ENCODE data around the gene TIRAP.

The TIRAP gene

DNA sequence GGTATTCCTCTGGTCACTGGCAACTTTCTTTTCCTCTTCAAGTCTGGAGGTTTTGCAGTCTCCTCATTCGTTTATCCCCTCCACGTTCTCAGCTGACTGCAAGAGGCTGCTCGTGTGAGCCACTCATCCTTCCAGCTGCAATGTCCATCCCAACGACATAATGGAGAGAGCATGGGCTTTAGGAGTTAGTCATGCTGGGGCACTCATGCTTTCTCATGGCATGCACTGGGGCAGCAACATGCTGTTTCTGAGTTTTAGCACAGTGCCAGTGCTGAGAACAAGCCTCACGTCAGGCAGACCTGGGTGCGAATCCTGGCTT lies 28.1 kb downstream of the TIRAP start:
- Histone ChIP-seq H3K9me3 (ENCODE audit: control insufficient read depth, low read length) (no peaks in the 10 kb centered on the region), H3K4me3 (ENCODE audit: low read depth, low read length) (no peak overlapping the region), H3K36me3 (ENCODE audit: control insufficient read depth, insufficient read depth, low read length) (no peaks in the 10 kb centered on the region), H3K4me2 (ENCODE audit: low read length) (no peak overlapping the region), H3K4me1 (no peaks in the 10 kb centered on the region), H3K27me3 (ENCODE audit: control insufficient read depth, insufficient read depth, low read length) (no peaks in the 10 kb centered on the region), H3K9ac (no peak overlapping the region), H3K27ac (no peak overlapping the region), H3K79me2 (no peaks in the 10 kb centered on the region), H2AFZ (no peak overlapping the region)
- no peak for TF ChIP-seq CTCF (IDR thresholded peaks at IDR 0.05)

GRCh38 chr11:126311401-126312291 lies 28.8 kb downstream of the TIRAP start:
- H3K36me3 ChIP-seq (ENCODE audit: control insufficient read depth, insufficient read depth, low read length): no peaks in the 10 kb centered on the region
- H3K9me3 ChIP-seq (ENCODE audit: control insufficient read depth, low read length): no peaks in the 10 kb centered on the region
- TF ChIP-seq CTCF (IDR thresholded peaks at IDR 0.05): no peak
- H3K27ac ChIP-seq: no peak overlapping the region
- H3K79me2 ChIP-seq: no peaks in the 10 kb centered on the region
- no peak overlapping the region for H2AFZ ChIP-seq
- no peak overlapping the region for H3K9ac ChIP-seq
- H3K4me1 ChIP-seq: no peaks in the 10 kb centered on the region
- no peaks in the 10 kb centered on the region for H3K27me3 ChIP-seq (ENCODE audit: control insufficient read depth, insufficient read depth, low read length)
- H3K4me3 ChIP-seq (ENCODE audit: low read depth, low read length): no peak overlapping the region
- H3K4me2 ChIP-seq (ENCODE audit: low read length): no peak overlapping the region

DNA sequence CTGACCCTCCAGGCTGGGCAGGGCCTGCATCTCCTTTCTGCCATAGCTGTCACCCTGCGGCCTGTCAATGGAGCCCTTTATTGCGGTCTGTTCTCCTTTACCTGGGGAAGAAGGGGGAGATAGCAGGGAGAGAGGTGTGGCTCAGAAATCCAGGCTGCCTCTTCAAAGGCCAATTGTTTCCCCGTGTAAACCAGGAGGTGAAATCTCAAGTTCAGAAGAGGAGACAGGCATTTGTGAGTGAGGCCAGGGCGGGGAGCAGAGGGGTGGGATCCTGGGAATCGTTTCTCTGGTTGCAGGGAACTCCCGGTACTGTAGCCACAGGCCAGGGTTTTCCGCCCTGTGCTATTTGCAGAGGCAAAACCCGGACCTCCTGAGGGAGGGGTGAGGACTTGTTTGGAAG lies 30.1 kb downstream of the TIRAP start:
- H3K36me3 ChIP-seq (ENCODE audit: control insufficient read depth, insufficient read depth, low read length): no peaks in the 10 kb centered on the region
- no peak overlapping the region for H3K9ac ChIP-seq
- H3K79me2 ChIP-seq: no peaks in the 10 kb centered on the region
- no peaks in the 10 kb centered on the region for H3K27me3 ChIP-seq (ENCODE audit: control insufficient read depth, insufficient read depth, low read length)
- H3K4me2 ChIP-seq (ENCODE audit: low read length): no peak overlapping the region
- H3K9me3 ChIP-seq (ENCODE audit: control insufficient read depth, low read length): no peaks in the 10 kb centered on the region
- no peak overlapping the region for H2AFZ ChIP-seq
- TF ChIP-seq CTCF (IDR thresholded peaks at IDR 0.05): no peak
- no peaks in the 10 kb centered on the region for H3K4me1 ChIP-seq
- H3K4me3 ChIP-seq (ENCODE audit: low read depth, low read length): no peak overlapping the region
- no peak overlapping the region for H3K27ac ChIP-seq

- H3K9me3 ChIP-seq (ENCODE audit: control insufficient read depth, low read length): no peaks in the 10 kb centered on the region
- H3K27ac ChIP-seq: no peak overlapping the region
- no peak overlapping the region for H3K4me2 ChIP-seq (ENCODE audit: low read length)
- H3K27me3 ChIP-seq (ENCODE audit: control insufficient read depth, insufficient read depth, low read length): no peaks in the 10 kb centered on the region
- no peaks in the 10 kb centered on the region for H3K79me2 ChIP-seq
- H3K36me3 ChIP-seq (ENCODE audit: control insufficient read depth, insufficient read depth, low read length): no peaks in the 10 kb centered on the region
- no peak overlapping the region for H3K9ac ChIP-seq
- no peak overlapping the region for H3K4me3 ChIP-seq (ENCODE audit: low read depth, low read length)
- no peaks in the 10 kb centered on the region for H3K4me1 ChIP-seq
- TF ChIP-seq CTCF (IDR thresholded peaks at IDR 0.05): no peak
- H2AFZ ChIP-seq: no peak overlapping the region
These were observed 30.9 kb downstream of the TIRAP start for GRCh38 chr11:126313826-126314225.

GRCh38 chr11:126317432-126317755 lies 34.5 kb downstream of the TIRAP start:
- no peaks in the 10 kb centered on the region for H3K9me3 ChIP-seq (ENCODE audit: control insufficient read depth, low read length)
- H3K36me3 ChIP-seq (ENCODE audit: control insufficient read depth, insufficient read depth, low read length): no peaks in the 10 kb centered on the region
- no peaks in the 10 kb centered on the region for H3K79me2 ChIP-seq
- H3K9ac ChIP-seq: no peak overlapping the region
- H3K4me2 ChIP-seq (ENCODE audit: low read length): no peak overlapping the region
- no peak overlapping the region for H3K4me3 ChIP-seq (ENCODE audit: low read depth, low read length)
- H3K4me1 ChIP-seq: no peaks in the 10 kb centered on the region
- H3K27ac ChIP-seq: no peak overlapping the region
- TF ChIP-seq CTCF (IDR thresholded peaks at IDR 0.05): no peak
- no peak overlapping the region for H2AFZ ChIP-seq
- no peaks in the 10 kb centered on the region for H3K27me3 ChIP-seq (ENCODE audit: control insufficient read depth, insufficient read depth, low read length)
